Measurements from ENCODE around the gene CCDC191.

The CCDC191 gene

GRCh38 chr3:113981803-113982202 lies 74.5 kb downstream of the CCDC191 start:
- H3K79me2 ChIP-seq (ENCODE audit: insufficient read depth, low read length) = no peaks in the 10 kb centered on the region
- H3K27ac ChIP-seq (ENCODE audit: low read depth, low read length, poor library complexity, severe bottlenecking) = no peak overlapping the region
- no peak overlapping the region for H3K4me2 ChIP-seq (ENCODE audit: low read length)
- H3K9me3 ChIP-seq (ENCODE audit: low read length) = no peaks in the 10 kb centered on the region
- no peaks in the 10 kb centered on the region for H4K20me1 ChIP-seq (ENCODE audit: insufficient read depth, low read length)
- H2AFZ ChIP-seq (ENCODE audit: low read length) = no peak overlapping the region
- no peaks in the 10 kb centered on the region for H3K27me3 ChIP-seq (ENCODE audit: insufficient read depth, low read length)
- no peaks in the 10 kb centered on the region for H3K9me2 ChIP-seq (ENCODE audit: low read depth, low read length)
- no peak for TF ChIP-seq CTCF (IDR thresholded peaks at IDR 0.05; ENCODE audit: low read length)
- TF ChIP-seq EZH2 (IDR thresholded peaks at IDR 0.05; ENCODE audit: borderline replicate concordance, low read length) = no peak
- peaks cover 10% of the 10 kb centered on the region; the same call in 1 of the 2 replicates for H3K36me3 ChIP-seq (ENCODE audit: insufficient read depth, low read length)
- no peaks in the 10 kb centered on the region for H3F3A ChIP-seq (ENCODE audit: insufficient read depth, low read length)
- H3K4me3 ChIP-seq (ENCODE audit: low read depth, low read length, poor library complexity, severe bottlenecking) = no peak overlapping the region
- H3K9ac ChIP-seq (ENCODE audit: low read length) = no peak overlapping the region
- H3K4me1 ChIP-seq (ENCODE audit: insufficient read depth, low read length, severe bottlenecking) = peaks cover 18% of the 10 kb centered on the region

GRCh38 chr3:113979916-113980315 lies 76.4 kb downstream of the CCDC191 start:
- H3K27me3 ChIP-seq (ENCODE audit: insufficient read depth, low read length) = no peaks in the 10 kb centered on the region
- no peaks in the 10 kb centered on the region for H4K20me1 ChIP-seq (ENCODE audit: insufficient read depth, low read length)
- H3K9me2 ChIP-seq (ENCODE audit: low read depth, low read length) = no peaks in the 10 kb centered on the region
- no peak overlapping the region for H3K4me3 ChIP-seq (ENCODE audit: low read depth, low read length, poor library complexity, severe bottlenecking)
- H3K9ac ChIP-seq (ENCODE audit: low read length) = no peak overlapping the region
- TF ChIP-seq CTCF (IDR thresholded peaks at IDR 0.05; ENCODE audit: low read length) (no peak), EZH2 (IDR thresholded peaks at IDR 0.05; ENCODE audit: borderline replicate concordance, low read length) (no peak)
- no peaks in the 10 kb centered on the region for H3F3A ChIP-seq (ENCODE audit: insufficient read depth, low read length)
- peaks cover 8% of the 10 kb centered on the region for H3K4me1 ChIP-seq (ENCODE audit: insufficient read depth, low read length, severe bottlenecking)
- peaks cover 18% of the 10 kb centered on the region for H3K36me3 ChIP-seq (ENCODE audit: insufficient read depth, low read length)
- H3K79me2 ChIP-seq (ENCODE audit: insufficient read depth, low read length) = no peaks in the 10 kb centered on the region
- H3K9me3 ChIP-seq (ENCODE audit: low read length) = no peaks in the 10 kb centered on the region
- no peak overlapping the region for H2AFZ ChIP-seq (ENCODE audit: low read length)
- no peak overlapping the region for H3K4me2 ChIP-seq (ENCODE audit: low read length)
- no peak overlapping the region for H3K27ac ChIP-seq (ENCODE audit: low read depth, low read length, poor library complexity, severe bottlenecking)

GRCh38 chr3:113977822-113978221 lies 78.5 kb downstream of the CCDC191 start:
- no peaks in the 10 kb centered on the region for H3F3A ChIP-seq (ENCODE audit: insufficient read depth, low read length)
- H4K20me1 ChIP-seq (ENCODE audit: insufficient read depth, low read length) = no peaks in the 10 kb centered on the region
- no peaks in the 10 kb centered on the region for H3K9me2 ChIP-seq (ENCODE audit: low read depth, low read length)
- TF ChIP-seq EZH2 (IDR thresholded peaks at IDR 0.05; ENCODE audit: borderline replicate concordance, low read length) (no peak), CTCF (IDR thresholded peaks at IDR 0.05; ENCODE audit: low read length) (no peak)
- no peak overlapping the region for H3K27ac ChIP-seq (ENCODE audit: low read depth, low read length, poor library complexity, severe bottlenecking)
- H3K9ac ChIP-seq (ENCODE audit: low read length) = no peak overlapping the region
- no peak overlapping the region for H3K4me2 ChIP-seq (ENCODE audit: low read length)
- no peaks in the 10 kb centered on the region for H3K27me3 ChIP-seq (ENCODE audit: insufficient read depth, low read length)
- H3K9me3 ChIP-seq (ENCODE audit: low read length) = peaks cover 3% of the 10 kb centered on the region; the same call in 1 of the 2 replicates
- no peaks in the 10 kb centered on the region for H3K79me2 ChIP-seq (ENCODE audit: insufficient read depth, low read length)
- H3K4me3 ChIP-seq (ENCODE audit: low read depth, low read length, poor library complexity, severe bottlenecking) = no peak overlapping the region
- H2AFZ ChIP-seq (ENCODE audit: low read length) = no peak overlapping the region
- peaks cover 35% of the 10 kb centered on the region for H3K36me3 ChIP-seq (ENCODE audit: insufficient read depth, low read length)
- H3K4me1 ChIP-seq (ENCODE audit: insufficient read depth, low read length, severe bottlenecking) = peaks cover 8% of the 10 kb centered on the region

Measured in OCI-LY1 (cell line).